H1 (cell line): ENCODE results near the gene PLEKHG3. TPM values are rescaled to one million over a fixed set of nuclear protein-coding genes. Genes with fewer than 3 reads are reported as not detected.

ENCODE experiments used
- CTCF ChIA-PET: fragments of 300-600 bp; sonication (Branson Sonifier 250); formaldehyde crosslinking; loops from one replicate; lab custom pipeline; 2021; ENCODE audit not compliant: partially characterized antibody; lab: Charles Lee
- POLR2A ChIA-PET: fragments of 300-600 bp; sonication (Branson Sonifier 250); formaldehyde crosslinking; loops from one replicate; lab custom pipeline; 2021; ENCODE audit warnings: inconsistent platforms; ENCODE audit not compliant: partially characterized antibody; lab: Charles Lee
- DNase-seq, 2 experiments: peaks; one replicate each; pipeline versions ENCODE4 v3.0.0 to v3.0.0-alpha.2; 2010 to 2022; ENCODE audit warnings: low spot score in 2 of 2, low read depth in 1 of 2, mixed read lengths in 1 of 2
- FAIRE-seq: peaks from 2 replicates; lab custom pipeline; 2011; peaks lifted over from hg19 to GRCh38; lab: Jason Lieb, UNC
- H2AFZ ChIP-seq: 2 replicates; pipeline ENCODE4 v1.8.1; 2012; ENCODE audit warnings: low read length, inconsistent platforms
- H2AK5ac ChIP-seq: 2 replicates; pipeline ENCODE4 v1.6.1; 2013; ENCODE audit warnings: low read depth, low read length
- H2BK120ac ChIP-seq: replicated peaks from 2 replicates; pipeline ENCODE3; 2013; ENCODE audit warnings: low read depth, low read length, inconsistent platforms
- H2BK12ac ChIP-seq: 2 replicates; pipeline ENCODE4 v1.6.1; 2013; ENCODE audit warnings: low read depth, low read length
- H2BK15ac ChIP-seq: 2 replicates; pipeline ENCODE4 v1.6.1; 2013; ENCODE audit warnings: low read length
- H2BK20ac ChIP-seq: 2 replicates; pipeline ENCODE4 v1.6.1; 2013; ENCODE audit warnings: low read length
- H2BK5ac ChIP-seq: 2 replicates; pipeline ENCODE4 v1.6.1; 2013; ENCODE audit warnings: low read depth, low read length
- H3K14ac ChIP-seq: 2 replicates; pipeline ENCODE4 v1.6.1; 2013; ENCODE audit warnings: inconsistent platforms; ENCODE audit not compliant: insufficient read length
- H3K18ac ChIP-seq: 2 replicates; pipeline ENCODE4 v1.6.1; 2013; ENCODE audit warnings: low read length; ENCODE audit errors: extremely low read depth
- H3K23ac ChIP-seq: 2 replicates; pipeline ENCODE4 v1.6.1; 2013; ENCODE audit warnings: inconsistent platforms; ENCODE audit not compliant: insufficient read length
- H3K23me2 ChIP-seq: 2 replicates; pipeline ENCODE4 v1.6.1; 2013; ENCODE audit warnings: low read depth, low read length
- H3K27ac ChIP-seq: 2 replicates; pipeline ENCODE4 v1.6.1; 2011; ENCODE audit warnings: low read depth, low read length, inconsistent platforms
- H3K27me3 ChIP-seq, 4 experiments: replicated peaks in 1 of 4; 1 replicate in 1 of 4; 2 replicates in 3 of 4; pipeline versions ENCODE4 v1.6.1 to v1.8.1; 2011 to 2013; ENCODE audit warnings: low read length in 3 of 4, mild to moderate bottlenecking in 3 of 4, inconsistent platforms in 2 of 4, mixed read lengths in 2 of 4, moderate library complexity in 1 of 4; ENCODE audit not compliant: control insufficient read depth in 3 of 4, insufficient read depth in 3 of 4; ENCODE audit errors: extremely low read depth in 1 of 4
- H3K36me3 ChIP-seq, 4 experiments: 2 replicates each; pipeline versions ENCODE4 v1.6.1 to v1.8.1; 2011 to 2013; ENCODE audit warnings: mild to moderate bottlenecking in 4 of 4, low read length in 3 of 4, moderate library complexity in 2 of 4, control low read depth in 1 of 4, inconsistent platforms in 1 of 4; ENCODE audit not compliant: insufficient read depth in 4 of 4, control insufficient read depth in 2 of 4
- H3K4ac ChIP-seq: replicated peaks from 2 replicates; pipeline ENCODE3; 2013; ENCODE audit warnings: low read length, low read depth, mixed read lengths, inconsistent platforms; ENCODE audit not compliant: insufficient read length
- H3K4me1 ChIP-seq, 4 experiments: replicated peaks in 1 of 4; 1 replicate in 1 of 4; 2 replicates in 3 of 4; pipeline versions ENCODE4 v1.6.1 to v1.8.1; 2011 to 2013; ENCODE audit warnings: low read length in 3 of 4, inconsistent platforms in 2 of 4, mixed read lengths in 1 of 4; ENCODE audit not compliant: insufficient read depth in 4 of 4, control insufficient read depth in 3 of 4
- H3K4me2 ChIP-seq, 2 experiments: 2 replicates each; pipeline versions ENCODE4 v1.6.1 to v1.8.1; 2011 to 2013; ENCODE audit warnings: low read depth in 2 of 2, low read length in 2 of 2, control low read depth in 1 of 2, inconsistent platforms in 1 of 2, mild to moderate bottlenecking in 1 of 2; ENCODE audit not compliant: insufficient read depth in 1 of 2
- H3K4me3 ChIP-seq, 4 experiments: fragments of 200-600, 300-600 bp in 1 of 4; sonication (generic), shearing (Covaris generic), sonication (Bioruptor Twin) in 1 of 4; 2 replicates each; pipeline versions ENCODE4 v1.5.1 to v1.8.1; 2011 to 2016; ENCODE audit warnings: low read length in 4 of 4, low read depth in 3 of 4, control low read depth in 2 of 4, inconsistent platforms in 2 of 4, mild to moderate bottlenecking in 2 of 4, mixed read lengths in 1 of 4, moderate library complexity in 1 of 4; ENCODE audit not compliant: insufficient read depth in 2 of 4; ENCODE audit errors: extremely low read depth in 1 of 4
- H3K56ac ChIP-seq: replicated peaks from 2 replicates; pipeline ENCODE3; 2013; ENCODE audit warnings: low read depth, mild to moderate bottlenecking, mixed read lengths, low read length, inconsistent platforms; ENCODE audit not compliant: insufficient read length
- H3K79me1 ChIP-seq: 2 replicates; pipeline ENCODE4 v1.6.1; 2013; ENCODE audit warnings: low read depth, low read length, control low read depth
- H3K79me2 ChIP-seq, 2 experiments: 2 replicates each; pipeline versions ENCODE4 v1.6.1 to v1.8.1; 2012 to 2013; ENCODE audit warnings: low read length in 2 of 2, mild to moderate bottlenecking in 2 of 2, inconsistent platforms in 1 of 2; ENCODE audit not compliant: insufficient read depth in 2 of 2, control insufficient read depth in 1 of 2
- H3K9ac ChIP-seq, 4 experiments: replicated peaks in 1 of 4; 1 replicate in 1 of 4; 2 replicates in 3 of 4; pipeline versions ENCODE4 v1.6.1 to v1.8.1; 2011 to 2013; ENCODE audit warnings: low read depth in 3 of 4, low read length in 3 of 4, control low read depth in 2 of 4, mild to moderate bottlenecking in 2 of 4, moderate library complexity in 2 of 4, inconsistent platforms in 1 of 4; ENCODE audit errors: extremely low read depth in 1 of 4
- H3K9me3 ChIP-seq, 2 experiments: 2 replicates each; pipeline versions ENCODE4 v1.6.1 to v1.8.1; 2012 to 2013; ENCODE audit warnings: mild to moderate bottlenecking in 2 of 2, moderate library complexity in 2 of 2, control low read depth in 1 of 2, inconsistent platforms in 1 of 2, low read depth in 1 of 2, low read length in 1 of 2, mixed read lengths in 1 of 2; ENCODE audit not compliant: insufficient read depth in 2 of 2
- H4K20me1 ChIP-seq, 2 experiments: replicated peaks in 1 of 2; 2 replicates each; pipeline versions ENCODE3 to v1.8.1; 2011 to 2013; ENCODE audit warnings: inconsistent platforms in 2 of 2, low read length in 2 of 2, mild to moderate bottlenecking in 1 of 2; ENCODE audit not compliant: insufficient read depth in 2 of 2, control insufficient read depth in 1 of 2
- H4K5ac ChIP-seq: 2 replicates; pipeline ENCODE4 v1.6.1; 2013; ENCODE audit warnings: low read length, low read depth, mixed read lengths, inconsistent platforms; ENCODE audit not compliant: insufficient read length
- H4K8ac ChIP-seq: 2 replicates; pipeline ENCODE4 v1.8.0; 2013; ENCODE audit warnings: mild to moderate bottlenecking, moderate library complexity, low read length, inconsistent platforms; ENCODE audit not compliant: insufficient read depth; ENCODE audit errors: extremely low read depth
- H4K91ac ChIP-seq: replicated peaks from 2 replicates; pipeline ENCODE3; 2013; ENCODE audit warnings: low read length, mixed read lengths, inconsistent platforms; ENCODE audit not compliant: insufficient read length
- JUN ChIP-seq: IDR thresholded peaks from 2 replicates; pipeline ENCODE4 v1.6.1; 2011; ENCODE audit warnings: low read depth, mild to moderate bottlenecking, improper control_type of control experiment, low read length
- RAD21 ChIP-seq, 2 experiments: IDR thresholded peaks in 1 of 2; conservative IDR thresholded peaks in 1 of 2; 2 replicates each; pipeline ENCODE4 v1.6.1; 2011; ENCODE audit warnings: low read depth in 2 of 2, low read length in 2 of 2, improper control_type of control experiment in 1 of 2, inconsistent platforms in 1 of 2, mild to moderate bottlenecking in 1 of 2, moderate library complexity in 1 of 2
- WGBS, 2 experiments: shearing (Covaris generic) in 1 of 2; methylation state at CpG; one replicate each; pipeline versions ENCODE4 v1.1.6 to v1.1.7; 2013 to 2015; ENCODE audit warnings: low lambda C conversion rate in 2 of 2, mixed read lengths in 2 of 2, inconsistent platforms in 1 of 2, low coverage in 1 of 2, missing lambda C conversion rate in 1 of 2; ENCODE audit not compliant: insufficient replicate concordance in 2 of 2, insufficient coverage in 1 of 2, insufficient read length in 1 of 2; ENCODE audit errors: extremely low coverage in 1 of 2, missing lambda C conversion rate in 1 of 2; 5-methylcytosine and 5-hydroxymethylcytosine counted together
- polyA plus RNA-seq, 7 experiments: library from polyadenylated mRNA; depleted of rRNA in 3 of 7; stranded (reverse) in 5 of 7; unstranded in 2 of 7; fragments of >200 nt in 5 of 7; fragments of 200-250 nt in 2 of 7; gene quantifications; 1 replicate in 5 of 7; 2 replicates in 1 of 7; 4 replicates in 1 of 7; pipeline versions ENCODE4 v1.2.1 to v1.2.3, GENCODE V29; 2011 to 2013; ENCODE audit warnings: missing spikeins in 2 of 7, mixed read lengths in 2 of 7
- total RNA-seq: library from RNA; stranded (reverse); fragmentation: NEBNext Ultra II Directional; extraction: Animal tissue kit (Norgen Biotek cat#: 25700); gene quantifications from 2 replicates; pipeline ENCODE4 v1.2.1, GENCODE V29; 2021
- TF ChIP-seq, protein P1 (sequence below), 3 experiments: IDR thresholded peaks; 1 replicate in 2 of 3; 2 replicates in 1 of 3; pipeline versions ENCODE4 v1.5.1 to v1.6.1; 2011; ENCODE audit warnings: low read length in 3 of 3, mild to moderate bottlenecking in 3 of 3, inconsistent platforms in 2 of 3, low read depth in 1 of 3, moderate library complexity in 1 of 3; ENCODE audit not compliant: insufficient read depth in 1 of 3; ENCODE audit errors: control extremely low read depth in 1 of 3

Gene PLEKHG3
- total and polyA plus RNA-seq, 2 of the 8 experiments (the other 6 are each of a cell fraction or from before 2014, with no cell fraction given), result 43.4 to 90.6 TPM

DNA sequence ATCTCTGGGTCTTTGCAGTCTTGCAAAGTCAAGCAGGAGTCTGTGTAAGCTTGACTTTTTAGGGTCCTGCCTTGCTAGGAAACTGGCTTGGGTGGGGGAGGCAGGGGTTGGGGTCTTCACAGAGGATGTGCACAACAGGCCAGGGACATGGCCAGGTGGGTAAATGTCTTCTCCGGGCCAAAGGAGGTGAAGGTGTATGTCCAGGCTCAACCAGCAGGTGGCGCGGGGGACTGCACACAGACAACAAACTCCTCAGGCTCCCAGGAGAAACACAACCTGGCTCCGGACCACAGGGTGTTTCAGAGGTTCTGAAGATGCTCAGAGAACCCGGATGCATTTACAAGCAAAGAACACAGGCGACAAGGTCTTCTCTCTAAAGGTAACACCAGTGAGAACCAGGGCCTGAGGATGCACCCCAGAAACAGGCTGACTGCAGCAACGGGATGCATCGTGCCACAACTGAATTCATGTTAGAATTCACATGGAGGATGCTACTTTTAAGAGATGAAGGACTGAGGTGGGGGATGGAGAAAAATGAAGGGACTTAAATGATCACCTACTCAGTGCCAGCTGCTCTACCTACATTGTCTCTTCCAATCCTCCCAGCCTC, 56.0 kb downstream of the PLEKHG3 start:
- H3K4me3 ChIP-seq, result no peak overlapping the region
- no peak overlapping the region for H3K27ac ChIP-seq
- H3K56ac ChIP-seq, result no peak overlapping the region
- peak overlapping the region; percentile 81; the same call in 1 of the 2 replicates for H2BK15ac ChIP-seq
- FAIRE-seq (peak; percentile 77), DNase-seq (peak in 1 of 2 experiments; percentile 92)
- H3K14ac ChIP-seq, result no peak overlapping the region
- peaks cover 0 to 2% (median 0%) of the 10 kb centered on the region in 4 experiments; a peak in 3 of 7 replicates for H3K27me3 ChIP-seq
- no peak overlapping the region for H3K23ac ChIP-seq
- H2BK12ac ChIP-seq, result peak overlapping the region; percentile 50; the same call in 1 of the 2 replicates
- H3K4me2 ChIP-seq, result no peak overlapping the region
- no peak overlapping the region; the same call in 1 of the 2 replicates for H2BK5ac ChIP-seq
- no peak overlapping the region for H3K9ac ChIP-seq
- no peak overlapping the region for H2BK20ac ChIP-seq
- no peak overlapping the region for H3K4ac ChIP-seq
- H3K23me2 ChIP-seq, result no peaks in the 10 kb centered on the region
- no peaks in the 10 kb centered on the region for H3K79me2 ChIP-seq
- 57% methylated on average over 8 of the region's 8 CpGs; no CpG with 5 or more reads in 1 of the 2 experiments for WGBS, 2 experiments
- no peaks in the 10 kb centered on the region for H3K36me3 ChIP-seq
- H2AK5ac ChIP-seq, result no peak overlapping the region
- H3K79me1 ChIP-seq, result no peaks in the 10 kb centered on the region
- H3K18ac ChIP-seq, result no peak overlapping the region
- H4K8ac ChIP-seq, result no peak overlapping the region
- TF ChIP-seq, protein P1, sequence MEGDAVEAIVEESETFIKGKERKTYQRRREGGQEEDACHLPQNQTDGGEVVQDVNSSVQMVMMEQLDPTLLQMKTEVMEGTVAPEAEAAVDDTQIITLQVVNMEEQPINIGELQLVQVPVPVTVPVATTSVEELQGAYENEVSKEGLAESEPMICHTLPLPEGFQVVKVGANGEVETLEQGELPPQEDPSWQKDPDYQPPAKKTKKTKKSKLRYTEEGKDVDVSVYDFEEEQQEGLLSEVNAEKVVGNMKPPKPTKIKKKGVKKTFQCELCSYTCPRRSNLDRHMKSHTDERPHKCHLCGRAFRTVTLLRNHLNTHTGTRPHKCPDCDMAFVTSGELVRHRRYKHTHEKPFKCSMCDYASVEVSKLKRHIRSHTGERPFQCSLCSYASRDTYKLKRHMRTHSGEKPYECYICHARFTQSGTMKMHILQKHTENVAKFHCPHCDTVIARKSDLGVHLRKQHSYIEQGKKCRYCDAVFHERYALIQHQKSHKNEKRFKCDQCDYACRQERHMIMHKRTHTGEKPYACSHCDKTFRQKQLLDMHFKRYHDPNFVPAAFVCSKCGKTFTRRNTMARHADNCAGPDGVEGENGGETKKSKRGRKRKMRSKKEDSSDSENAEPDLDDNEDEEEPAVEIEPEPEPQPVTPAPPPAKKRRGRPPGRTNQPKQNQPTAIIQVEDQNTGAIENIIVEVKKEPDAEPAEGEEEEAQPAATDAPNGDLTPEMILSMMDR (IDR thresholded peaks at IDR 0.05; ENCODE audit: control extremely low read depth in 1 of 3, insufficient read depth in 1 of 3, low read depth in 1 of 3, low read length in 3 of 3), result peak in 2 of 3 experiments; percentile 81 to 91; a peak in 3 of 4 replicates
- TF ChIP-seq RAD21 (IDR thresholded peaks at IDR 0.05 in 1 of 2, conservative IDR thresholded peaks at IDR 0.05 in 1 of 2; ENCODE audit: low read depth in 2 of 2, low read length in 2 of 2), result peak; percentile 69 to 74
- TF ChIP-seq JUN, result no peak
- H2BK120ac ChIP-seq, result no peak overlapping the region
- no peak overlapping the region for H4K91ac ChIP-seq
- H3K4me1 ChIP-seq, result peaks cover 0 to 31% (median 21%) of the 10 kb centered on the region in 4 experiments; a peak in 6 of 7 replicates
- no peak overlapping the region for H4K5ac ChIP-seq
- H4K20me1 ChIP-seq, result no peaks in the 10 kb centered on the region
- ChIA-PET CTCF (interaction anchor here (0.6 to 5.1 kb wide), 29 partner anchors 9 to 245 kb away, joined by 3 to 74 read pairs (median 7); no protein-coding TSS in a partner anchor), POLR2A (interaction anchor here (1.0 kb wide), 1 partner anchor 9 kb away, joined by 5 read pairs; no protein-coding TSS in a partner anchor)
- H3K9me3 ChIP-seq, result no peaks in the 10 kb centered on the region
- H2AFZ ChIP-seq, result no peak overlapping the region
